ENCODE data around the gene CDC123. TPM values are rescaled to one million over a fixed set of nuclear protein-coding genes. Genes with fewer than 3 reads are reported as not detected.
A peak's percentile ranks its signal among the peaks of the same experiment; 100 is the strongest.
"Not testable (repeated sequence)": the region's sequence is repeated elsewhere in the genome, so short reads cannot be mapped to it uniquely, and the experiment has no call there.

Gene CDC123
- total and polyA plus RNA-seq, 2 donors from 2014 or later = 47.7 to 50.2 TPM

GRCh38 chr10:12271210-12271540 is 75.2 kb downstream of the CDC123 start:
- Histone ChIP-seq H3K4me1 (ENCODE audit: control insufficient read depth in 2 of 3, insufficient read depth in 2 of 3, low read depth in 1 of 3, low read length in 3 of 3) (no peaks in the 10 kb centered on the region), H3K4me3 (ENCODE audit: low read length in 3 of 3) (no peak overlapping the region), H3K36me3 (ENCODE audit: control insufficient read depth in 2 of 3, insufficient read depth in 3 of 3, low read length in 3 of 3) (no peaks in the 10 kb centered on the region), H3K27ac (ENCODE audit: low read depth in 2 of 2, low read length in 2 of 2) (no peak overlapping the region), H3K9ac (ENCODE audit: low read length in 3 of 3) (no peak overlapping the region), H3K9me3 (ENCODE audit: control insufficient read depth in 2 of 3, insufficient read depth in 1 of 3, low read length in 3 of 3) (no peaks in the 10 kb centered on the region), H3K27me3 (ENCODE audit: control insufficient read depth, insufficient read depth, low read length) (no peaks in the 10 kb centered on the region)
- no peak for TF ChIP-seq CTCF (IDR thresholded peaks at IDR 0.05; ENCODE audit: borderline replicate concordance, extremely low read depth, insufficient read depth)
- peak in 1 of 5 donors; percentile 17 for DNase-seq
- intact Hi-C loops (cut with DNase I) = no loop called here
- FAIRE-seq = no peak

GRCh38 chr10:12277862-12278261 is 81.9 kb downstream of the CDC123 start:
- FAIRE-seq; H3K9ac ChIP-seq (ENCODE audit: low read length in 3 of 3); H3K27me3 ChIP-seq (ENCODE audit: control insufficient read depth, insufficient read depth, low read length); H3K36me3 ChIP-seq (ENCODE audit: control insufficient read depth in 2 of 3, insufficient read depth in 3 of 3, low read length in 3 of 3); H3K27ac ChIP-seq (ENCODE audit: low read depth in 2 of 2, low read length in 2 of 2); H3K4me1 ChIP-seq (ENCODE audit: control insufficient read depth in 2 of 3, insufficient read depth in 2 of 3, low read depth in 1 of 3, low read length in 3 of 3); H3K9me3 ChIP-seq (ENCODE audit: control insufficient read depth in 2 of 3, insufficient read depth in 1 of 3, low read length in 3 of 3); H3K4me3 ChIP-seq (ENCODE audit: low read length in 3 of 3); intact Hi-C loops (cut with DNase I): not testable (repeated sequence)
- DNase-seq = peak in 1 of 5 donors; percentile 16

- no peak overlapping the region for H3K27ac ChIP-seq (ENCODE audit: low read depth in 2 of 2, low read length in 2 of 2)
- DNase-seq (peak in 1 of 5 donors; percentile 12), FAIRE-seq (no peak)
- no peaks in the 10 kb centered on the region for H3K9me3 ChIP-seq (ENCODE audit: control insufficient read depth in 2 of 3, insufficient read depth in 1 of 3, low read length in 3 of 3)
- H3K27me3 ChIP-seq (ENCODE audit: control insufficient read depth, insufficient read depth, low read length) = no peaks in the 10 kb centered on the region
- no peak for TF ChIP-seq CTCF (IDR thresholded peaks at IDR 0.05; ENCODE audit: borderline replicate concordance, extremely low read depth, insufficient read depth)
- intact Hi-C loops (cut with DNase I) = no loop called here
- H3K9ac ChIP-seq (ENCODE audit: low read length in 3 of 3) = no peak overlapping the region
- H3K4me3 ChIP-seq (ENCODE audit: low read length in 3 of 3) = no peak overlapping the region
- H3K4me1 ChIP-seq (ENCODE audit: control insufficient read depth in 2 of 3, insufficient read depth in 2 of 3, low read depth in 1 of 3, low read length in 3 of 3) = no peaks in the 10 kb centered on the region
- no peaks in the 10 kb centered on the region for H3K36me3 ChIP-seq (ENCODE audit: control insufficient read depth in 2 of 3, insufficient read depth in 3 of 3, low read length in 3 of 3)
These were observed 83.3 kb downstream of the CDC123 start for GRCh38 chr10:12279281-12279680.

- DNase-seq (peak in 1 of 5 donors; percentile 7), FAIRE-seq (no peak)
- Histone ChIP-seq H3K4me1 (ENCODE audit: control insufficient read depth in 2 of 3, insufficient read depth in 2 of 3, low read depth in 1 of 3, low read length in 3 of 3) (no peaks in the 10 kb centered on the region), H3K9me3 (ENCODE audit: control insufficient read depth in 2 of 3, insufficient read depth in 1 of 3, low read length in 3 of 3) (no peaks in the 10 kb centered on the region), H3K4me3 (ENCODE audit: low read length in 3 of 3) (no peak overlapping the region), H3K36me3 (ENCODE audit: control insufficient read depth in 2 of 3, insufficient read depth in 3 of 3, low read length in 3 of 3) (no peaks in the 10 kb centered on the region), H3K9ac (ENCODE audit: low read length in 3 of 3) (no peak overlapping the region), H3K27ac (ENCODE audit: low read depth in 2 of 2, low read length in 2 of 2) (no peak overlapping the region), H3K27me3 (ENCODE audit: control insufficient read depth, insufficient read depth, low read length) (no peaks in the 10 kb centered on the region)
- intact Hi-C loops (cut with DNase I) = no loop called here
- TF ChIP-seq CTCF (IDR thresholded peaks at IDR 0.05; ENCODE audit: borderline replicate concordance, extremely low read depth, insufficient read depth) = no peak
These were observed 91.8 kb downstream of the CDC123 start for GRCh38 chr10:12287772-12288171.

GRCh38 chr10:12297784-12298183 is 101.8 kb downstream of the CDC123 start:
- DNase-seq; intact Hi-C loops (cut with DNase I); FAIRE-seq; H3K4me1 ChIP-seq (ENCODE audit: control insufficient read depth in 2 of 3, insufficient read depth in 2 of 3, low read depth in 1 of 3, low read length in 3 of 3); H3K4me3 ChIP-seq (ENCODE audit: low read length in 3 of 3); H3K27me3 ChIP-seq (ENCODE audit: control insufficient read depth, insufficient read depth, low read length); H3K27ac ChIP-seq (ENCODE audit: low read depth in 2 of 2, low read length in 2 of 2); H3K36me3 ChIP-seq (ENCODE audit: control insufficient read depth in 2 of 3, insufficient read depth in 3 of 3, low read length in 3 of 3); H3K9me3 ChIP-seq (ENCODE audit: control insufficient read depth in 2 of 3, insufficient read depth in 1 of 3, low read length in 3 of 3); H3K9ac ChIP-seq (ENCODE audit: low read length in 3 of 3): not testable (repeated sequence)
